Measurements from ENCODE around the gene FBRSL1. TPM values are rescaled to one million over a fixed set of nuclear protein-coding genes. Genes with fewer than 3 reads are reported as not detected.

The FBRSL1 gene
- total and polyA plus RNA-seq, 2 donors (not counting 3 experiments of a cell fraction or from before 2014, with no cell fraction given), result 19.3 to 79.8 TPM

- DNase-seq (ENCODE audit: low read depth, low spot score) (no peak), FAIRE-seq (no peak)
- H3K27ac ChIP-seq (ENCODE audit: insufficient read depth, low read depth, low read length), result no peak overlapping the region
- no peak overlapping the region for H3K9ac ChIP-seq (replicated peaks; ENCODE audit: extremely low read depth, insufficient read depth, low read length)
- no peaks in the 10 kb centered on the region for H4K20me1 ChIP-seq (replicated peaks; ENCODE audit: control insufficient read depth, extremely low read depth, insufficient read depth, low read length)
- ChIA-PET POLR2A (no interaction called here), CTCF (interaction anchor here (1.4 kb wide), 1 partner anchor 61 kb away, joined by 3 read pairs; no protein-coding TSS in a partner anchor)
- TF ChIP-seq POLR2A (IDR thresholded peaks at IDR 0.05; ENCODE audit: low read depth, low read length), result no peak
- TF ChIP-seq EZH2 (IDR thresholded peaks at IDR 0.05; ENCODE audit: borderline replicate concordance, low read depth, low read length, severe bottlenecking), result no peak
- TF ChIP-seq JUN (IDR thresholded peaks at IDR 0.05; ENCODE audit: borderline replicate concordance, insufficient read depth, insufficient read length, low read depth), result no peak
- no peak for TF ChIP-seq CTCF (IDR thresholded peaks at IDR 0.05; ENCODE audit: extremely low read depth in 1 of 2, insufficient read depth in 1 of 2, low read depth in 1 of 2, low read length in 2 of 2)
- TF ChIP-seq POLR2AphosphoS5 (IDR thresholded peaks at IDR 0.05; ENCODE audit: insufficient read depth, low read depth, low read length), result no peak
- no peak for TF ChIP-seq MYC (IDR thresholded peaks at IDR 0.05; ENCODE audit: low read depth, low read length)
- no peak for TF ChIP-seq MAX (IDR thresholded peaks at IDR 0.05; ENCODE audit: insufficient read depth, insufficient read length)
- no peak for TF ChIP-seq GATA2 (IDR thresholded peaks at IDR 0.05; ENCODE audit: insufficient read depth, insufficient read length, low read depth, low read length)
- no peak for TF ChIP-seq FOS (IDR thresholded peaks at IDR 0.05; ENCODE audit: borderline replicate concordance, insufficient read depth, low read length)
- H3K79me2 ChIP-seq (ENCODE audit: control insufficient read depth, insufficient read depth, low read length), result peaks cover 62% of the 10 kb centered on the region
- H3K4me3 ChIP-seq (replicated peaks in 1 of 3; ENCODE audit: insufficient read depth in 1 of 3, low read depth in 1 of 3, low read length in 3 of 3), result no peak overlapping the region
- H3K27me3 ChIP-seq (ENCODE audit: control insufficient read depth in 2 of 2, insufficient read depth in 2 of 2, low read length in 2 of 2), result no peaks in the 10 kb centered on the region
- H3K9me3 ChIP-seq (replicated peaks; ENCODE audit: control insufficient read depth, insufficient read depth, low read length), result no peaks in the 10 kb centered on the region
- BruUV-seq (replicated peaks), result no TSS peak
- dilution Hi-C loops (cut with MboI; ENCODE audit: extremely low pct_ligation_motif_present, low sequenced_read_pairs), result no loop called here
- no peaks in the 10 kb centered on the region for H3K4me1 ChIP-seq (ENCODE audit: control insufficient read depth, extremely low read depth, insufficient read depth, low read length)
- intact Hi-C loops (cut with micrococcal nuclease), result no loop called here
- no peak overlapping the region for H3K4me2 ChIP-seq (ENCODE audit: insufficient read depth, low read length)
- H3K36me3 ChIP-seq (ENCODE audit: control insufficient read depth in 2 of 2, extremely low read depth in 1 of 2, insufficient read depth in 2 of 2, low read length in 2 of 2), result no peaks in the 10 kb centered on the region
- no peak overlapping the region for H2AFZ ChIP-seq (ENCODE audit: low read depth, low read length)
- H3K9me1 ChIP-seq (replicated peaks; ENCODE audit: control insufficient read depth, extremely low read depth, insufficient read depth, low read length), result no peaks in the 10 kb centered on the region
Measured at GRCh38 chr12:132498931-132499330, 9.0 kb downstream of the FBRSL1 start.
